Measurements from ENCODE around the gene SMR3A.

- TF ChIP-seq CTCF (IDR thresholded peaks at IDR 0.05) (no peak), NFATC4 (CRISPR knock-in tag; IDR thresholded peaks at IDR 0.05) (no peak), IRF2 (CRISPR knock-in tag; IDR thresholded peaks at IDR 0.05; ENCODE audit: borderline replicate concordance, low read depth) (no peak), SMAD3 (CRISPR knock-in tag; IDR thresholded peaks at IDR 0.05; ENCODE audit: borderline replicate concordance) (no peak), MXD4 (CRISPR knock-in tag; IDR thresholded peaks at IDR 0.05; ENCODE audit: borderline replicate concordance) (no peak), ZNF281 (CRISPR knock-in tag; IDR thresholded peaks at IDR 0.05) (no peak), EMX1 (CRISPR knock-in tag; IDR thresholded peaks at IDR 0.05) (no peak), ELF4 (CRISPR knock-in tag; IDR thresholded peaks at IDR 0.05; ENCODE audit: low read depth) (no peak), FOXK1 (CRISPR knock-in tag; IDR thresholded peaks at IDR 0.05) (no peak)
- TF ChIP-seq, protein P1, sequence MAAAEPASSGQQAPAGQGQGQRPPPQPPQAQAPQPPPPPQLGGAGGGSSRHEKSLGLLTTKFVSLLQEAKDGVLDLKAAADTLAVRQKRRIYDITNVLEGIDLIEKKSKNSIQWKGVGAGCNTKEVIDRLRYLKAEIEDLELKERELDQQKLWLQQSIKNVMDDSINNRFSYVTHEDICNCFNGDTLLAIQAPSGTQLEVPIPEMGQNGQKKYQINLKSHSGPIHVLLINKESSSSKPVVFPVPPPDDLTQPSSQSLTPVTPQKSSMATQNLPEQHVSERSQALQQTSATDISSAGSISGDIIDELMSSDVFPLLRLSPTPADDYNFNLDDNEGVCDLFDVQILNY (CRISPR knock-in tag; IDR thresholded peaks at IDR 0.05): no peak
- TF ChIP-seq, protein P2, sequence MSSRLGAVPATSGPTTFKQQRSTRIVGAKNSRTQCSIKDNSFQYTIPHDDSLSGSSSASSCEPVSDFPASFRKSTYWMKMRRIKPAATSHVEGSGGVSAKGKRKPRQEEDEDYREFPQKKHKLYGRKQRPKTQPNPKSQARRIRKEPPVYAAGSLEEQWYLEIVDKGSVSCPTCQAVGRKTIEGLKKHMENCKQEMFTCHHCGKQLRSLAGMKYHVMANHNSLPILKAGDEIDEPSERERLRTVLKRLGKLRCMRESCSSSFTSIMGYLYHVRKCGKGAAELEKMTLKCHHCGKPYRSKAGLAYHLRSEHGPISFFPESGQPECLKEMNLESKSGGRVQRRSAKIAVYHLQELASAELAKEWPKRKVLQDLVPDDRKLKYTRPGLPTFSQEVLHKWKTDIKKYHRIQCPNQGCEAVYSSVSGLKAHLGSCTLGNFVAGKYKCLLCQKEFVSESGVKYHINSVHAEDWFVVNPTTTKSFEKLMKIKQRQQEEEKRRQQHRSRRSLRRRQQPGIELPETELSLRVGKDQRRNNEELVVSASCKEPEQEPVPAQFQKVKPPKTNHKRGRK (CRISPR knock-in tag; IDR thresholded peaks at IDR 0.05; ENCODE audit: borderline replicate concordance): no peak
Measured at GRCh38 chr4:70359115-70359661, 1.4 kb upstream of the SMR3A start.

Data from WTC11 (cell line).